A549 (cell line): ENCODE data around the gene CHCHD6.

Source experiments
- BHLHE40 ChIP-seq: IDR thresholded peaks from 2 replicates; pipeline ENCODE4 v1.6.1; 2012; ENCODE audit warnings: low read depth, low read length, inconsistent platforms
- HDAC2 ChIP-seq: fragments of 200-600 bp; sonication (generic); IDR thresholded peaks from 2 replicates; pipeline ENCODE4 v1.6.1; 2016
- NR3C1 ChIP-seq: fragments of >200 bp; sonication (Bioruptor Twin); formaldehyde crosslinking; IDR thresholded peaks from 3 replicates; pipeline ENCODE4 v1.6.1; 2017
- POLR2A ChIP-seq: IDR thresholded peaks from 2 replicates; pipeline ENCODE4 v1.6.1; 2012; ENCODE audit warnings: mild to moderate bottlenecking, low read length
- RAD21 ChIP-seq, 2 experiments: fragments of >200 bp in 1 of 2; sonication (Bioruptor Twin) in 1 of 2; formaldehyde crosslinking in 1 of 2; IDR thresholded peaks in 1 of 2; conservative IDR thresholded peaks in 1 of 2; 2 replicates in 1 of 2; 3 replicates in 1 of 2; pipeline ENCODE4 v1.6.1; 2012 to 2018; ENCODE audit warnings: inconsistent platforms in 1 of 2
- USF2 ChIP-seq: fragments of 450-650 bp; IDR thresholded peaks from 2 replicates; pipeline ENCODE4 v1.6.1; 2014; ENCODE audit warnings: antibody characterized with exemption
- TF ChIP-seq, protein P1 (sequence below): fragments of >200 bp; sonication (Bioruptor Twin); formaldehyde crosslinking; IDR thresholded peaks from 3 replicates; pipeline ENCODE4 v1.5.1; 2016

- TF ChIP-seq, protein P1, sequence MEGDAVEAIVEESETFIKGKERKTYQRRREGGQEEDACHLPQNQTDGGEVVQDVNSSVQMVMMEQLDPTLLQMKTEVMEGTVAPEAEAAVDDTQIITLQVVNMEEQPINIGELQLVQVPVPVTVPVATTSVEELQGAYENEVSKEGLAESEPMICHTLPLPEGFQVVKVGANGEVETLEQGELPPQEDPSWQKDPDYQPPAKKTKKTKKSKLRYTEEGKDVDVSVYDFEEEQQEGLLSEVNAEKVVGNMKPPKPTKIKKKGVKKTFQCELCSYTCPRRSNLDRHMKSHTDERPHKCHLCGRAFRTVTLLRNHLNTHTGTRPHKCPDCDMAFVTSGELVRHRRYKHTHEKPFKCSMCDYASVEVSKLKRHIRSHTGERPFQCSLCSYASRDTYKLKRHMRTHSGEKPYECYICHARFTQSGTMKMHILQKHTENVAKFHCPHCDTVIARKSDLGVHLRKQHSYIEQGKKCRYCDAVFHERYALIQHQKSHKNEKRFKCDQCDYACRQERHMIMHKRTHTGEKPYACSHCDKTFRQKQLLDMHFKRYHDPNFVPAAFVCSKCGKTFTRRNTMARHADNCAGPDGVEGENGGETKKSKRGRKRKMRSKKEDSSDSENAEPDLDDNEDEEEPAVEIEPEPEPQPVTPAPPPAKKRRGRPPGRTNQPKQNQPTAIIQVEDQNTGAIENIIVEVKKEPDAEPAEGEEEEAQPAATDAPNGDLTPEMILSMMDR: no peak
- no peak for TF ChIP-seq POLR2A
- no peak for TF ChIP-seq NR3C1
- no peak for TF ChIP-seq BHLHE40
- TF ChIP-seq RAD21 (conservative IDR thresholded peaks at IDR 0.05 in 1 of 2, IDR thresholded peaks at IDR 0.05 in 1 of 2): no peak
- TF ChIP-seq HDAC2: no peak
- no peak for TF ChIP-seq USF2
These were observed 231.9 kb downstream of the CHCHD6 start for GRCh38 chr3:126935756-126936509.
